ENCODE data around the gene CRB2.

The CRB2 gene

DNA sequence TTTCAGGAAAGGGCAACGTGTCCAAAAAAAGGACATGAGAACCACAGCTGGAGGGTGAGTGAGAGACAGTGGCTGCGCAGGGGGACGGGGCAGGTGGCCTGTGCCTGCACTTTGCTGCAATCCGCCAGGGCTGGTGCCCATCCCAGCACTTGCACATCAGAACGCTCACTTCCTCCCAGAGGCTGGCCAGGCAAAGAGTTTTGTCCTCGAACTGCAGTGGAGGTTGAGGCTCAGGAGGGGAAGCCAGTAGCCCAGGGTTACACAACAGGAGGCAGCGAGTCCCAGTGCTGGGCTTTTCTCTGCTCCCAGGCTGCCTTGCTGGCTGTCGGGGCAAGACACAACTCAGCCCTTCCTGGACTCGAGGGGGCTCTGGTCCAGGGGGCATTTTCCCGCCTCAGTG lies 33.1 kb downstream of the CRB2 start:
- in situ Hi-C loops (cut with HindIII; ENCODE audit: low sequenced_read_pairs): no loop called here
- no peak for DNase-seq (ENCODE audit: low read depth)
- no peak overlapping the region for H3K4me3 ChIP-seq (ENCODE audit: low read depth, low read length)
- TF ChIP-seq, protein P1, sequence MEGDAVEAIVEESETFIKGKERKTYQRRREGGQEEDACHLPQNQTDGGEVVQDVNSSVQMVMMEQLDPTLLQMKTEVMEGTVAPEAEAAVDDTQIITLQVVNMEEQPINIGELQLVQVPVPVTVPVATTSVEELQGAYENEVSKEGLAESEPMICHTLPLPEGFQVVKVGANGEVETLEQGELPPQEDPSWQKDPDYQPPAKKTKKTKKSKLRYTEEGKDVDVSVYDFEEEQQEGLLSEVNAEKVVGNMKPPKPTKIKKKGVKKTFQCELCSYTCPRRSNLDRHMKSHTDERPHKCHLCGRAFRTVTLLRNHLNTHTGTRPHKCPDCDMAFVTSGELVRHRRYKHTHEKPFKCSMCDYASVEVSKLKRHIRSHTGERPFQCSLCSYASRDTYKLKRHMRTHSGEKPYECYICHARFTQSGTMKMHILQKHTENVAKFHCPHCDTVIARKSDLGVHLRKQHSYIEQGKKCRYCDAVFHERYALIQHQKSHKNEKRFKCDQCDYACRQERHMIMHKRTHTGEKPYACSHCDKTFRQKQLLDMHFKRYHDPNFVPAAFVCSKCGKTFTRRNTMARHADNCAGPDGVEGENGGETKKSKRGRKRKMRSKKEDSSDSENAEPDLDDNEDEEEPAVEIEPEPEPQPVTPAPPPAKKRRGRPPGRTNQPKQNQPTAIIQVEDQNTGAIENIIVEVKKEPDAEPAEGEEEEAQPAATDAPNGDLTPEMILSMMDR (IDR thresholded peaks at IDR 0.05; ENCODE audit: low read depth, low read length, missing control alignments): no peak

DNA sequence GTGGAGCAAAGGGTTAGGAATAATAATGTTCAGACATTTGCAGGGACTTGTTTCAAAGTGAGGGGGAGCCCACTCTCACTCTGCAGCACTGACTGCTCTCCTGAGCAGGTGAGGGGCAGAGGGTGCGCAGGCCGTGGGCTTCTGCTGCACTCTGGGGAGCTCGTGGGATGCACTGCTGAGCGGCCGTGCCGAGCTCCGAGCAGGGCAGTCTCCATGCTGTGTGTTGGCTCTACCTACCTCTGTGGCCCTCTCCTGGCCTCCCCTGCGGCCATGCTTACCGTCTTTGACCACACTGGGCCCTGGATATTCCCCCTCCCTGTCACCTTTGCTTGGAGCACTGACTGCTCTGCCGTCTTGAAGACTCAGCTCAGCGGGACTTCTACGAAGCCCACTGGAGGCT lies 33.7 kb downstream of the CRB2 start:
- in situ Hi-C loops (cut with HindIII; ENCODE audit: low sequenced_read_pairs): no loop called here
- H3K4me3 ChIP-seq (ENCODE audit: low read depth, low read length): no peak overlapping the region
- DNase-seq (ENCODE audit: low read depth): no peak
- TF ChIP-seq, protein P1 (IDR thresholded peaks at IDR 0.05; ENCODE audit: low read depth, low read length, missing control alignments): no peak

DNA sequence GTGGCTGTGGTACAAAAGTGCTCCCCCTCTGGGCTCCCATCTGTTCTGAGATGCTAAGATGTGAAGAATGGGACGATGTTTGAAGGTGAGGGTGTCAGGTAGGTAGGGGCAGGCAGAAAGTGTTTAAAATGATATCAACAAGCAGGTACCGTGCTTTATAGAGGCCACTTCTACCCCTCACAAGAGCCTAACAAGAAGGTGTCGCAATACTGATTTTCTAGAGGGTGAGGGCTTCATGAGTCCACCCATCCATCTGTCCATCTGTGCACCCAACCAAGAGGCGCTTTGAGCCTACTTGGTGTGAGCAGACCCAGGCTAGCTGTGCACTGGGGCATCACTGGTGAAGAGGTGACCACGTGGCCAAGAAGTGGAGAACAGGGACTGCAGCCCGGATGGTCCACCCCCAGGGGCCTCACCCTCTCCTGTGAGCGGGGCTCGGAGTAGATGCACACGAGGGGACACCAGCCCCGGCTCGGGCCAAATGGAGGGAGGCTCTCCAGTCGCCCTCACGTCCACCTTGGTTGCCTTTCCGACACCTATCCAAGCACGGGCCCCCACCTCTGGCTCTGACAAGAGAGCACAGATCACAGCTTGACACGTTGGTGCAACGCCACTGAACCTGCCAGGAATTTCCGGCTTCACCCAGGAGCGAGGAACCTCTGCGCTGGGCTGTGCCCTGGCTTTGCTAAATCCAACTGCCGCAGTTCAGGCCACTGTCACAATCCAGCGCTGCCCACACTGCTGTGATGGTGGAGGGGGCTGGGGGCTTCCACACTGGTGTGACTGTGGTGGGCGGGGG lies 34.5 kb downstream of the CRB2 start:
- H3K4me3 ChIP-seq (ENCODE audit: low read depth, low read length): no peak overlapping the region
- in situ Hi-C loops (cut with HindIII; ENCODE audit: low sequenced_read_pairs): no loop called here
- TF ChIP-seq, protein P1 (IDR thresholded peaks at IDR 0.05; ENCODE audit: low read depth, low read length, missing control alignments): no peak
- no peak for DNase-seq (ENCODE audit: low read depth)

DNA sequence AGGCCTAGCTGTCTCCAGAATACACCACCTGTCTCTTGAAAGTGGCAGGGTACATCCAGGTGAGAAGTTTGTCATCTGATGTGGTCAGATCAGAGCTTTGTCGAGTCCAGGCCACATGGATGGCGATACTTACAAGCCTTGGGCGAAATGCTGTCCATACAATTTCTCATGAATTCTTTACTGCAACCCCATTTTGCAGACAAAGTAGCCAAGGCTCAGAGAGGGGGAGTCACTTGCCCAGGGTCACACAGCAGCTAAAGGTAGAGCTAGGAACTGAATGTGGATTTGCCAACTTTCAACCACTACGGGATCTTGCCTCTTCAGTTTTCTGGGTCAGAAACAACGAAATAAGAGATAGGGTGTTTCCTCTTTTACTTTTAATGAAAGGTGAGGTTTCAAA lies 35.2 kb downstream of the CRB2 start:
- in situ Hi-C loops (cut with HindIII; ENCODE audit: low sequenced_read_pairs): no loop called here
- no peak overlapping the region for H3K4me3 ChIP-seq (ENCODE audit: low read depth, low read length)
- DNase-seq (ENCODE audit: low read depth): no peak
- TF ChIP-seq, protein P1 (IDR thresholded peaks at IDR 0.05; ENCODE audit: low read depth, low read length, missing control alignments): no peak

DNA sequence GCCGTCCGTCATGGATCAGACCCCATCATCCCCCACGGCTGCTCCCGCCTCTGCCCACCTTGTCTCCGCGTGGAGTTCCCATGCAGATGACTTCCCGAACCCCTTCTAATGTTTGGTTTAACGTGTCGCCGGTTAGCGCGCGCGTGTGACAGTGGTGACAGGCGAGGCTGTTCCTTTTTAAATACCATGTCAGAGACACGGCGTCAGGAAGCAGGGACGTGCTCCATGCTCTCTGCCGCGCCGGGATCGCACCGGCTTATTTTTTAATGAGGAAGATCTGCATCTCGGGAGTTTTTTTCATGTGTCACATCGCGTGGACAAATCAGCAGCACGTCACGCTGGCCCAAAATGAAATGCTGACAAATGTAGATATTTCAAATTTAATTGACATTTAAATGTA lies 35.9 kb downstream of the CRB2 start:
- TF ChIP-seq, protein P1 (IDR thresholded peaks at IDR 0.05; ENCODE audit: low read depth, low read length, missing control alignments): no peak
- no peak for DNase-seq (ENCODE audit: low read depth)
- in situ Hi-C loops (cut with HindIII; ENCODE audit: low sequenced_read_pairs): no loop called here
- no peak overlapping the region for H3K4me3 ChIP-seq (ENCODE audit: low read depth, low read length)

DNA sequence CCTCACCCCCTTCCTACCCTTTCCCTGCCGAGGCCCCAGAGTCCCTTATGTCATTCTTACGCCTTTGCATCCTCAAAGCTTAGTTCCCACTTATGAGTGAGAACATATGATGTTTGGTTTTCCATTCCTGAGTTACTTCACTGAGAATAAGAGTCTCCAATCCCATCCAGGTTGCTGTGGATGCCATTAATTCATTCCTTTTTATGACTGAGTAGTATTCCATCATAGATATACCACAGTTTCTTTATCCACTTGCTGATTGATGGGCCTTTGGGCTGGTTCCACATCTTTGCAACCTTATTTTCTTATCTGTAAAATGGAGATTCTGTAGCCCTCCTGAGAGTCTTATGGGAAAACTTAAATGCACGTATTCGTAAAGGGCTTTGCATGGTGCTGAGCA lies 36.8 kb downstream of the CRB2 start:
- TF ChIP-seq, protein P1 (IDR thresholded peaks at IDR 0.05; ENCODE audit: low read depth, low read length, missing control alignments): no peak
- no peak overlapping the region for H3K4me3 ChIP-seq (ENCODE audit: low read depth, low read length)
- in situ Hi-C loops (cut with HindIII; ENCODE audit: low sequenced_read_pairs): no loop called here
- no peak for DNase-seq (ENCODE audit: low read depth)
